Stomach (tissue), 9 donors: ENCODE measurements around the gene RBM15. TPM values are rescaled to one million over a fixed set of nuclear protein-coding genes. Genes with fewer than 3 reads are reported as not detected.

Experiments
- DNase-seq, 2 donors: peaks; one replicate each; pipeline versions ENCODE4 v3.0.0 to v3.0.0-alpha.2; 2013 to 2019
- H3K27ac ChIP-seq, 5 donors: fragments of 200-600 bp in 4 of 5; sonication (generic) in 4 of 5; one replicate each; pipeline ENCODE4 v1.5.1; 2013 to 2019; ENCODE audit warnings: mild to moderate bottlenecking in 1 of 5, moderate library complexity in 1 of 5
- H3K27me3 ChIP-seq, 3 donors: fragments of 200-600 bp; sonication (generic); one replicate each; pipeline ENCODE4 v1.5.1; 2017 to 2019; ENCODE audit warnings: mixed run types in 1 of 3
- H3K36me3 ChIP-seq, 4 donors: fragments of 200-600 bp; sonication (generic); 1 replicate in 3 of 4; 2 replicates in 1 of 4; pipeline ENCODE4 v1.5.1; 2016 to 2019
- H3K4me1 ChIP-seq, 4 donors: fragments of 200-600 bp; sonication (generic); one replicate each; pipeline ENCODE4 v1.5.1; 2016 to 2019
- H3K4me3 ChIP-seq, 4 donors: fragments of 200-600 bp; sonication (generic) in 3 of 4; one replicate each; pipeline ENCODE4 v1.5.1; 2016 to 2019; ENCODE audit warnings: mild to moderate bottlenecking in 1 of 4
- H3K9me3 ChIP-seq, 4 donors: fragments of 200-600 bp; sonication (generic); one replicate each; pipeline ENCODE4 v1.5.1; 2016 to 2019
- EP300 ChIP-seq: sonication (generic); formaldehyde crosslinking; IDR thresholded peaks from one replicate; pipeline ENCODE4 v1.6.1; 2017; ENCODE audit warnings: antibody characterized with exemption
- POLR2A ChIP-seq, 4 donors: fragments of 450-650 bp; IDR thresholded peaks; one replicate each; pipeline ENCODE4 v1.6.1; 2016; ENCODE audit warnings: antibody characterized with exemption in 4 of 4, control low read depth in 2 of 4, mild to moderate bottlenecking in 1 of 4, moderate library complexity in 1 of 4
- POLR2AphosphoS5 ChIP-seq, 3 donors: sonication (generic); formaldehyde crosslinking; IDR thresholded peaks; one replicate each; pipeline ENCODE4 v1.6.1; 2016; ENCODE audit warnings: antibody characterized with exemption in 3 of 3
- WGBS, 5 donors: extraction: QIAGEN DNeasy Blood & Tissue Kit in 3 of 5; methylation state at CpG; one replicate each; pipeline versions ENCODE4 v1.1.5 to v1.1.7; 2013 to 2018; 5-methylcytosine and 5-hydroxymethylcytosine counted together
- intact Hi-C: fragments of 100-400 bp; cut with DNase I; formaldehyde crosslinking; loops from one replicate; pipeline ENCODE4 v1.15.1; 2023; ENCODE audit warnings: low total_unique reads
- polyA plus RNA-seq, 3 donors: library from polyadenylated mRNA; stranded (reverse); fragments of 200-250 nt; gene quantifications; one replicate each; pipeline ENCODE4 v1.2.3, GENCODE V29; 2013
- total RNA-seq, 5 donors: library from RNA; depleted of rRNA; stranded (reverse); fragments of >200 nt; gene quantifications; one replicate each; pipeline versions ENCODE4 v1.1.0 to v1.2.3, GENCODE V29; 2014 to 2016
- TF ChIP-seq, protein P1 (sequence below), 7 experiments: fragments of 450-650 bp in 4 of 7; fragments of 200-600 bp in 3 of 7; sonication (generic) in 3 of 7; IDR thresholded peaks; one replicate each; pipeline ENCODE4 v1.5.1; 2016 to 2019; ENCODE audit warnings: antibody characterized with exemption in 7 of 7, control low read depth in 2 of 7, mild to moderate bottlenecking in 1 of 7
- donor health status: healthy with polysubstance abuse.
- donor health status: Bipolar disorder and iron deficiency.
- donor health status: healthy.

RBM15 gene
- total and polyA plus RNA-seq, 8 donors, result 1.5 to 58.6 (median 34.1) TPM

DNA sequence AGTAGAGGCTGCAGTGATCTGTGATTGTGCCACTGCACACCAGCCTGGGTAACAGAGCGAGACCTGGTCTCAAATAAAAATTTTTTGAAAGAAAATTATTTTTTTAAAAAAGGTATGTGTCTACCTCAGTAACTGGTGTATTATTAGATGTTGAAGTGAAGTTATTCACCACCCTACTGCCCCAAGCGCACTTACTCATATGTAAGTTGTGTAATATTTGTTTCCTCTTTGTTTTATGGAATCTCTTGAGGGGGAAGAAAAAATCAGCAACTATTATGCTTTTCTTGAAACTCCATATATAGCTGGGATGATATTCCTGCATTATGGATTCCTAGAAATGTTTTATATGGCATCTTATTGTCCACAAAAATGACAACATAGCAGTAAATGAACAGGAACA lies 21.3 kb downstream of the RBM15 start:
- peaks cover 0 to 20% (median 3%) of the 10 kb centered on the region in 4 donors for H3K4me1 ChIP-seq
- peaks cover 0 to 47% (median 35%) of the 10 kb centered on the region in 4 donors for H3K36me3 ChIP-seq
- TF ChIP-seq EP300 (no peak), POLR2AphosphoS5 (IDR thresholded peaks at IDR 0.05) (no peak), POLR2A (IDR thresholded peaks at IDR 0.05) (no peak)
- TF ChIP-seq, protein P1, sequence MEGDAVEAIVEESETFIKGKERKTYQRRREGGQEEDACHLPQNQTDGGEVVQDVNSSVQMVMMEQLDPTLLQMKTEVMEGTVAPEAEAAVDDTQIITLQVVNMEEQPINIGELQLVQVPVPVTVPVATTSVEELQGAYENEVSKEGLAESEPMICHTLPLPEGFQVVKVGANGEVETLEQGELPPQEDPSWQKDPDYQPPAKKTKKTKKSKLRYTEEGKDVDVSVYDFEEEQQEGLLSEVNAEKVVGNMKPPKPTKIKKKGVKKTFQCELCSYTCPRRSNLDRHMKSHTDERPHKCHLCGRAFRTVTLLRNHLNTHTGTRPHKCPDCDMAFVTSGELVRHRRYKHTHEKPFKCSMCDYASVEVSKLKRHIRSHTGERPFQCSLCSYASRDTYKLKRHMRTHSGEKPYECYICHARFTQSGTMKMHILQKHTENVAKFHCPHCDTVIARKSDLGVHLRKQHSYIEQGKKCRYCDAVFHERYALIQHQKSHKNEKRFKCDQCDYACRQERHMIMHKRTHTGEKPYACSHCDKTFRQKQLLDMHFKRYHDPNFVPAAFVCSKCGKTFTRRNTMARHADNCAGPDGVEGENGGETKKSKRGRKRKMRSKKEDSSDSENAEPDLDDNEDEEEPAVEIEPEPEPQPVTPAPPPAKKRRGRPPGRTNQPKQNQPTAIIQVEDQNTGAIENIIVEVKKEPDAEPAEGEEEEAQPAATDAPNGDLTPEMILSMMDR (IDR thresholded peaks at IDR 0.05), result no peak
- no peaks in the 10 kb centered on the region for H3K27me3 ChIP-seq
- H3K27ac ChIP-seq, result no peak overlapping the region
- DNase-seq, result no peak
- intact Hi-C loops, result no loop called here
- WGBS, 5 donors, result 91 to 100% (median 97%) methylated on average over 2 of the region's 2 CpGs
- no peak overlapping the region for H3K4me3 ChIP-seq
- H3K9me3 ChIP-seq, result no peaks in the 10 kb centered on the region

DNA sequence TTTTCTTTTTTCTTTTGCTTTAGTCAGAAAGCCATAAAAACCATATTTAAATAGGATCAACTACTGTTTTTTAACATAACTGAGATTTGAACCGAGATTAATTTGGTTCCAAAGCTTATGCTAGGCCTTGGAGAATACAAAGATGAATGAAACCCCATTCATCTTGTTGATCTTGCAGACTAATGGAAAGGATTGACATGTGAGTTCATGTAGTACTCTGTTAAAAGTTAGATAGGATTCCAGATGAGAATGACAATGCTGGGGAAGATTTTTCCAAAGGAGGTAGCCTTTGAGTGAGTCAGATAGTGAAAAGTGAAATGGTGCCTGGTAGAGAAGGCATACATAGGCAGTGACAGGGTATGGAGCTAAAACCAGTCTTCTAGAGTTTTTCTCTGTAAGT lies 22.7 kb downstream of the RBM15 start:
- no peaks in the 10 kb centered on the region for H3K9me3 ChIP-seq
- H3K4me1 ChIP-seq, result peaks cover 0 to 7% (median 3%) of the 10 kb centered on the region in 4 donors
- H3K27ac ChIP-seq, result no peak overlapping the region
- 92 to 99% (median 94%) methylated on average over 1 of the region's 1 CpG for WGBS, 5 donors
- no peak for TF ChIP-seq EP300
- TF ChIP-seq POLR2AphosphoS5 (IDR thresholded peaks at IDR 0.05), result no peak
- TF ChIP-seq POLR2A (IDR thresholded peaks at IDR 0.05), result no peak
- TF ChIP-seq, protein P1 (IDR thresholded peaks at IDR 0.05), result no peak
- H3K36me3 ChIP-seq, result peaks cover 0 to 59% (median 45%) of the 10 kb centered on the region in 4 donors
- no peak for DNase-seq
- H3K27me3 ChIP-seq, result no peaks in the 10 kb centered on the region
- no peak overlapping the region for H3K4me3 ChIP-seq
- intact Hi-C loops, result no loop called here

DNA sequence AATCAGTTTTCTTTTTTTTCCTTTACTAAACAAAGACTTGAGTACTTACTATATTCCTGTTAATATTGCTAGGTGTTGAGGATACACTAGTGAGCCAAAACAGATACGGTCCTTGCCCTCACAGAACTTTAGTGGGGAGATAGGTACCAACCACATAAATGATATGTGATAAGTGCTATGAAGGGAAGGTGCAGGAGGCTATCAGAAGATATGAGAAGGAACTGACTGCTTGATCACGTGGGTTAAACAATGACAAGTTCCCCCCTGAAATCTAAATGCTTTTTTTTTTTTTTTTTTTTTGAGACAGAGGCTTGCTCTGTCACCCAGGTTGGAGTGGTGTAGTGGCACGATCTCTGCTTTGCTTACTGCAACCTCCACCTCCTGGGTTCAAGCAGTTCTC lies 25.0 kb downstream of the RBM15 start:
- Histone ChIP-seq H3K4me1 (no peaks in the 10 kb centered on the region), H3K27me3 (no peaks in the 10 kb centered on the region), H3K36me3 (peaks cover 0 to 62% (median 51%) of the 10 kb centered on the region in 4 donors), H3K4me3 (no peak overlapping the region), H3K9me3 (no peaks in the 10 kb centered on the region), H3K27ac (no peak overlapping the region)
- WGBS, 5 donors, result 74 to 86% (median 80%) methylated on average over 3 of the region's 3 CpGs
- intact Hi-C loops, result no loop called here
- no peak for DNase-seq
- no peak for TF ChIP-seq EP300
- no peak for TF ChIP-seq POLR2A (IDR thresholded peaks at IDR 0.05)
- TF ChIP-seq, protein P1 (IDR thresholded peaks at IDR 0.05), result no peak
- no peak for TF ChIP-seq POLR2AphosphoS5 (IDR thresholded peaks at IDR 0.05)

DNA sequence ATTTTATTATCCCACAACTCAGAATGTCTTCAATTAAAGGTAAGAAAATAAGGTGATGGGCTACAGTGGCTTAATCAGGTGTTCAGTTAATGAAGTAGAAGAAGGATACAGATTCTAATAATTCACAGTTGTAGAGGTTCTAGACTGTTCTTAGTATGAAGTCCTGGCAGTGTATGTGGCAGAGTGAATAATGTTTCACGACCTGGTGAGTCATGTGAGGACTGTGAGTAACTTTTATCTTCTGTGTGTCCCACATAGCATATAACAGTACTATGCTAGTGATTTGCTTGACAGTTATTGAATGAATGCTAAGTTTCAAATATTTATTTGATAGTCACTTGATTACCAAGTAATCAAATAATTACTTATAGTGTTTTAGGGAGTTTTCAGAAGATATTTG lies 31.6 kb downstream of the RBM15 start:
- intact Hi-C loops, result no loop called here
- 13 to 39% (median 26%) methylated on average over 1 of the region's 1 CpG for WGBS, 5 donors

DNA sequence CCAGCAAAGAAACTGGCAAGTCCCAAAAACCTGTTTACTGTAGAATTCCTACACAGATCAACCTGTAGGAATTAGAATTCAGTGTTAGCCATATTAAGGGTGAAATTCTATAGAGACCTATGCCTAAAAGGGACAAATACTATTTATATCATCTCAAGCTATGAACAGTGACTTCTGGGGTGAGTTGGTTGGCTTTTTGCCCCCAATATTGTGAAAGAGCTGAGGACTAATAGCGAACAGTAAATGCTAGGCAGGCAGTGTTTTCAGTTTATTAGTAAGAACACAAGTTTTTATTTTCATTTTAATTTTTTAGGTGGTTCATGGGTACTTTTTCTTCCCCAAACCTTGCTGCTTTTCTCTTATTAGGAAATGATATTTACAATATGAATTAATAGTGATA lies 36.3 kb downstream of the RBM15 start:
- no peak for DNase-seq

More for the DNA sequence above, 31.6 kb downstream of the RBM15 start:
- H3K27ac ChIP-seq, result no peak overlapping the region
- H3K4me1 ChIP-seq, result peaks cover 0 to 3% (median 0%) of the 10 kb centered on the region in 4 donors
- H3K4me3 ChIP-seq, result no peak overlapping the region
- H3K9me3 ChIP-seq, result no peaks in the 10 kb centered on the region
- no peak for TF ChIP-seq POLR2A (IDR thresholded peaks at IDR 0.05)
- H3K27me3 ChIP-seq, result no peaks in the 10 kb centered on the region
- peaks cover 16 to 78% (median 63%) of the 10 kb centered on the region in 4 donors for H3K36me3 ChIP-seq
- no peak for DNase-seq

More for the DNA sequence above, 36.3 kb downstream of the RBM15 start:
- intact Hi-C loops, result no loop called here
- Histone ChIP-seq H3K36me3 (peaks cover 27 to 93% (median 76%) of the 10 kb centered on the region in 4 donors), H3K27me3 (no peaks in the 10 kb centered on the region), H3K27ac (no peak overlapping the region), H3K4me3 (no peak overlapping the region), H3K4me1 (peaks cover 0 to 3% (median 0%) of the 10 kb centered on the region in 4 donors), H3K9me3 (no peaks in the 10 kb centered on the region)
- 94 to 100% (median 97%) methylated on average over 1 of the region's 1 CpG for WGBS, 5 donors
- TF ChIP-seq EP300 (no peak), POLR2A (IDR thresholded peaks at IDR 0.05) (no peak), POLR2AphosphoS5 (IDR thresholded peaks at IDR 0.05) (no peak)
- TF ChIP-seq, protein P1 (IDR thresholded peaks at IDR 0.05), result no peak
